Cardiac muscle cell (in vitro differentiated cells and primary cell): ENCODE data around the gene FUBP1. TPM values are rescaled to one million over a fixed set of nuclear protein-coding genes. Genes with fewer than 3 reads are reported as not detected.
A peak's percentile ranks its signal among the peaks of the same experiment; 100 is the strongest.

Source experiments
- DNase-seq, 2 donors: peaks; one replicate each; pipeline versions ENCODE4 v3.0.0 to v3.0.0-alpha.2; 2010 to 2017; ENCODE audit warnings: low read depth in 1 of 2, low spot score in 1 of 2
- H3K27ac ChIP-seq: fragments of 200-600 bp; sonication (generic); 2 replicates; pipeline ENCODE4 v1.5.1; 2016
- H3K27me3 ChIP-seq: fragments of 200-600 bp; sonication (generic); 2 replicates; pipeline ENCODE4 v1.6.0; 2016; ENCODE audit warnings: control low read depth
- H3K36me3 ChIP-seq: fragments of 200-600 bp; sonication (generic); 2 replicates; pipeline ENCODE4 v1.5.1; 2016; ENCODE audit warnings: control low read depth
- H3K4me1 ChIP-seq: fragments of 200-600 bp; sonication (generic); 2 replicates; pipeline ENCODE4 v1.8.1; 2017; ENCODE audit warnings: low read depth, mild to moderate bottlenecking, mixed run types
- H3K4me3 ChIP-seq: fragments of 200-600 bp; sonication (generic); 2 replicates; pipeline ENCODE4 v1.5.1; 2016; ENCODE audit warnings: mild to moderate bottlenecking
- H3K9me3 ChIP-seq: fragments of 200-600 bp; sonication (generic); 2 replicates; pipeline ENCODE4 v1.5.1; 2017; ENCODE audit warnings: low read depth, mild to moderate bottlenecking, control low read depth
- CTCF ChIP-seq: IDR thresholded peaks from 2 replicates; pipeline ENCODE4 v1.5.1; 2012; ENCODE audit warnings: low read depth, mild to moderate bottlenecking, low read length
- polyA plus RNA-seq: library from polyadenylated mRNA; unstranded; fragments of >200 nt; fragmentation: Nextera tagmentation; extraction: Ambion mirVana; gene quantifications from 2 replicates; pipeline ENCODE4 v1.2.1, GENCODE V29; 2016
- total RNA-seq: library from RNA; depleted of rRNA; stranded (reverse); fragments of >200 nt; gene quantifications from 2 replicates; pipeline ENCODE4 v1.2.3, GENCODE V29; 2016

FUBP1 gene
- total and polyA plus RNA-seq, 2 experiments from 2014 or later: 86.3 to 174 TPM

GRCh38 chr1:78009276-78009675 is 30.4 kb upstream of the FUBP1 start:
- no peak for TF ChIP-seq CTCF
- DNase-seq: no peak
- no peak overlapping the region for H3K27ac ChIP-seq
- peaks cover 10% of the 10 kb centered on the region for H3K36me3 ChIP-seq
- H3K4me1 ChIP-seq: peaks cover 23% of the 10 kb centered on the region
- no peak overlapping the region for H3K4me3 ChIP-seq
- no peaks in the 10 kb centered on the region for H3K9me3 ChIP-seq
- H3K27me3 ChIP-seq: no peaks in the 10 kb centered on the region

DNA sequence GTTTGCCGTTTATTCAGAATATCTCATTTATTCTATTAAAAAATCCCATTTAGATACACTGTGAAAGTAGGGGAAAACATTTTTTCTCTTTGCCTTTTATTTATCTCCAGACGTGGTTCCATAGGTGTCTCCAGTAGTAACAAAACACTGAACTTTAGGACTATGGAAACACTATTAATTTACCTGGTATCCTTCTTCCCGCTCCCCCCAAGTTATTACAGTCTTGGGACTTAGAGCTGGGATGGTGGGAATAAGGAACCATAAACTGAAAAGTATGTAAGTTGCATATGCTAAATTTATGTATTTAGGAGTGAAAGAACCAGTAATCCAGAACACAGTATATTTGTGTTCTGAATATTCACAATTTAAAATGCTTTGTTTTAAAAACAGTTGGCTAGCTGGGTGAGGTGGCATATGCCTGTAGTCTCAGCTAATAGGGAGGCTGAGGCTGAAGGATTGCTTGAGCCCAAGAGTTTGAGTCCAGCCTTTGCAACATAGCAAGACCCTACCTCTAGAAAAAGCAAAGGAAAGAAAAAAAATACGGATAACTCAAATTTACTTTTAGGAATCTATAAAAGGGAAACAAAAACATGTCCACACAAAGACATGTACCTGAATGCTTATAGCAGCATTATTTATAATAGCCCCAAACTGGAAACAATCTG is 28.9 kb upstream of the FUBP1 start:
- no peak for DNase-seq
- Histone ChIP-seq H3K4me1 (peaks cover 34% of the 10 kb centered on the region), H3K4me3 (peak overlapping the region; percentile 87), H3K9me3 (no peaks in the 10 kb centered on the region), H3K36me3 (no peaks in the 10 kb centered on the region), H3K27ac (no peak overlapping the region), H3K27me3 (no peaks in the 10 kb centered on the region)
- no peak for TF ChIP-seq CTCF

- Histone ChIP-seq H3K27me3 (no peaks in the 10 kb centered on the region), H3K4me1 (peaks cover 34% of the 10 kb centered on the region), H3K4me3 (peak overlapping the region; percentile 87), H3K27ac (no peak overlapping the region), H3K36me3 (no peaks in the 10 kb centered on the region), H3K9me3 (no peaks in the 10 kb centered on the region)
- DNase-seq: no peak
- TF ChIP-seq CTCF: no peak
Observed at GRCh38 chr1:78006521-78006920, 27.6 kb upstream of the FUBP1 start.

DNA sequence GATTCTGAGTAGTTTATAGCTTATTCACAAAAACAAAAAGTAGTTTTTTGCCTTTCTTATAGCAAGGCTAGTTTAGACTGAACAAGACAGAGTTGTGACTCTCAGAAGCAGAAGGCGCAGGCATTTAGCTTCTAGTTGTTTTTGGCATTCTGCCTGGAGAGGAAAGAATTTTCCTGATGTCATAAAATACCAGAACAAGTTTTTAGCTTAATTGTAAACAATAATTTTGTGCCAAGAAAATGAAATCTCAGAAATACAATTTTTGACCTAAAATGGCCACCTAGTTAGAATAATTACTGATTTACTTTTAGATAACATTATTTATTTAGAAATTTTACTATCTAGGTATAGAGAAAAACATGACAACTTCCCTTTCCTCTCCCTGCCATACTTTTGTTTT is 26.9 kb upstream of the FUBP1 start:
- Histone ChIP-seq H3K27ac (peak overlapping the region; percentile 99), H3K4me3 (peak overlapping the region; percentile 87), H3K4me1 (peaks cover 28% of the 10 kb centered on the region), H3K36me3 (no peaks in the 10 kb centered on the region), H3K27me3 (no peaks in the 10 kb centered on the region), H3K9me3 (no peaks in the 10 kb centered on the region)
- peak; percentile 68 to 93 for DNase-seq
- TF ChIP-seq CTCF: no peak

DNA sequence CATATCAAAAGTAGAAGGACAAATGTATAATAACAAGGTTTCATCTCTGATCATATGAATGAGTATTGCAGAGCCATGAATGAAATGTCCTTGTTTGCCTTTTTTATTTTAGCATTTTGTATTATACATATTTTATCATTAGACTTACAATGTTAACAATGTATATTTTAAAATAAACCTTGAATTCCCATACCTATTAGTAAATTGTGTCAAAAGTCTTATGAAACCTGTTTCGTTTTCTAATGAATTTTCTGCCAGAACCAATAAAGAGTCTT is 26.5 kb upstream of the FUBP1 start:
- H3K9me3 ChIP-seq: no peaks in the 10 kb centered on the region
- H3K36me3 ChIP-seq: no peaks in the 10 kb centered on the region
- peak overlapping the region; percentile 87 for H3K4me3 ChIP-seq
- peak overlapping the region; percentile 99 for H3K27ac ChIP-seq
- peaks cover 25% of the 10 kb centered on the region for H3K4me1 ChIP-seq
- no peak for TF ChIP-seq CTCF
- H3K27me3 ChIP-seq: no peaks in the 10 kb centered on the region
- DNase-seq: no peak
